GM20000 (cell line): ENCODE results near the gene C1orf210.
A peak's percentile ranks its signal among the peaks of the same experiment; 100 is the strongest.

Experiments
- DNase-seq: peaks from one replicate; pipeline ENCODE4 v3.0.0; 2012; ENCODE audit warnings: low spot score
- TF ChIP-seq, protein P1 (sequence below): IDR thresholded peaks from 2 replicates; pipeline ENCODE4 v1.5.1; 2012; ENCODE audit warnings: mild to moderate bottlenecking, control low read depth; ENCODE audit errors: extremely low read depth, missing control alignments

The C1orf210 gene

DNA sequence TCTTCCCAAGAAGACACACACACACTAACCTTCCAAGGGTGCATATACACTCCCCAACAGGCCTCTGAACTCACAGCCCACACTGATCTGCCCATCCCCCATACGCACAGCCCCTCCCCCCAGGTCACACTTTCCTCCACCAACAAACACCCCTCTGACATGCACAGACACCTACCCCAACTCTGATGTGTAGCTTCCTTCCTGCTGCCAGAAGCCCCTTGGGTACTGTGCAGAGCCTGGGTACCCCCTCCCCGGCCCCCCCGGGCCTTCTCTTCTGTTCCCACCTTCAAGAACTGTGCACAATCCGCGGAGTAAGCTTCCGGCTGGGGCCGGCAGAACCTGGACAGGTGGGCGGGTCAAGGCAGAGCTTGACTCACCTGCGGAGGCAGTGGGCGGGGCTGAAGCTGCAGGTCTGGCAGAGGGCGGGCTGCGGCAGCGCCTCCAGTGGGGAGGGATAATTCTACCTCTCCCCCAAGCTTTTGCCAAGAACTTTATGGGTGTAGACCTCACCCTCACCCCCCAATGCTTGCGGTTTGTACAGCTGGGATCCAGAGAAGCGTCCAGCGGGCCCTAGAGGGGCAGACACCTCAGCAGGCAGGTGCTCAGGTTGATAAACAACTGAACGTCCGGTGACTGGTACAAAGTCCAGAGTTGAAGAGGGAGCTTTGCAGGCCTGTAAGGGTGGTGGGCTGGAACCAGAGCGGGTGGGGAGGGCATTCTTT lies at the start of gene C1orf210:
C1orf210 (minus strand) TSS at position 313 of the 722 bp plus-strand sequence. CDS start 2,311 bp downstream, outside the sequence.
- DNase-seq, result no peak

DNA sequence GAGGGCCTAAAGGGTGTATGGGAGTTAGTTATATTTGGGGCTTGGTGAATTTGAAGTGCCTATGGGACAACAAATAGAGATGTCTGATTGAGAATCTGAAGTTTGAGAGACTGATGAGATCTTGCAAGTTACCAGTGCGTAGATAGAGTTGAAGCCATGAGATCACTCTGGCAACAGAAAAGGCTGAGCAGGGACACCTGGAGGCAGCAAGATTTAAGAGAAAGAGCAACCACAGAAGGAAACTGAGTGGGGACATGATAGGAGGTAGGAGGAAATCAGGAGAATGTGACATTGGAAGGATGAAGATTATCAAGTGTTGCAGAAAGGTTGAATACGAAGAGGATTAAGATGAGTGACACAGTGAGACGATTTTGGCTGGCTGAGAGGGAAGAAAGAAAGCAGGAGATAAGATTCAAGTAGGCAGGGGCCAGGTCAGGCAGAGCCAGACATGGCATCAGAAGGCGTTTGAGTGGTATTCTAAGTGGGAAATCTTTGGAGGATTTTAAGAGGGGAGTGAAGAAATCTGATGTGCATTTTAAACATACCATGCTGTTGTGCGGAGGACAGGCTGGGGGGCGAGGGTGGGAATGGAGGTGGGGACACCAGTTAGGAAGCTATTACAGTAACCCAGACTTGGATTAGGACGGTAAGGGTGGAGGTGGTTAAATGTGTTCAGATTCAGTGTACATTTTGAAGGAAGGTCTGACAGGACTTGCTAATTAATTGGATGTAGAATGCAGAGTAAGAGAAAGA lies 49.2 kb upstream of the C1orf210 start:
- no peak for DNase-seq
- TF ChIP-seq, protein P1, sequence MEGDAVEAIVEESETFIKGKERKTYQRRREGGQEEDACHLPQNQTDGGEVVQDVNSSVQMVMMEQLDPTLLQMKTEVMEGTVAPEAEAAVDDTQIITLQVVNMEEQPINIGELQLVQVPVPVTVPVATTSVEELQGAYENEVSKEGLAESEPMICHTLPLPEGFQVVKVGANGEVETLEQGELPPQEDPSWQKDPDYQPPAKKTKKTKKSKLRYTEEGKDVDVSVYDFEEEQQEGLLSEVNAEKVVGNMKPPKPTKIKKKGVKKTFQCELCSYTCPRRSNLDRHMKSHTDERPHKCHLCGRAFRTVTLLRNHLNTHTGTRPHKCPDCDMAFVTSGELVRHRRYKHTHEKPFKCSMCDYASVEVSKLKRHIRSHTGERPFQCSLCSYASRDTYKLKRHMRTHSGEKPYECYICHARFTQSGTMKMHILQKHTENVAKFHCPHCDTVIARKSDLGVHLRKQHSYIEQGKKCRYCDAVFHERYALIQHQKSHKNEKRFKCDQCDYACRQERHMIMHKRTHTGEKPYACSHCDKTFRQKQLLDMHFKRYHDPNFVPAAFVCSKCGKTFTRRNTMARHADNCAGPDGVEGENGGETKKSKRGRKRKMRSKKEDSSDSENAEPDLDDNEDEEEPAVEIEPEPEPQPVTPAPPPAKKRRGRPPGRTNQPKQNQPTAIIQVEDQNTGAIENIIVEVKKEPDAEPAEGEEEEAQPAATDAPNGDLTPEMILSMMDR, result no peak

More for the DNA sequence above, at the start of gene C1orf210:
- TF ChIP-seq, protein P1, result no peak

DNA sequence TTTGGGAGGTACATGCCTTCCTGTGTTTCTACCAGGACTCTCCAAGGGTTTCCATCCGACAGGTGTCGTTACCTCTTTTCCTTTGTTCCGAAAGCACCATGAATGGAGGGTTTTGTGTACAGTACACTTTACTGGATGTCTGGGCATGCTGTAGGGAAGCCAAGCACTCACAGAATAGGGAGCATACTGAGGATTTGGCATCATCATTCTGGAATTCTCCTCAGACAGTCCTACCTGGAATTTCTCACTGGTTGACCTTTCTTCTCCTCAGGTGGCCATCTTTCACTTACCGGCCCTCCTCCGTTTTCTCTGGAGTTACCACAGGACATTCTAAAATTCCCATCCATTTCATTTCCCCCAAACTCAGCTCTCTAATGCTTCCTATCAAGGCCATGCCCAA lies 46.3 kb upstream of the C1orf210 start:
- TF ChIP-seq, protein P1, result no peak
- no peak for DNase-seq

DNA sequence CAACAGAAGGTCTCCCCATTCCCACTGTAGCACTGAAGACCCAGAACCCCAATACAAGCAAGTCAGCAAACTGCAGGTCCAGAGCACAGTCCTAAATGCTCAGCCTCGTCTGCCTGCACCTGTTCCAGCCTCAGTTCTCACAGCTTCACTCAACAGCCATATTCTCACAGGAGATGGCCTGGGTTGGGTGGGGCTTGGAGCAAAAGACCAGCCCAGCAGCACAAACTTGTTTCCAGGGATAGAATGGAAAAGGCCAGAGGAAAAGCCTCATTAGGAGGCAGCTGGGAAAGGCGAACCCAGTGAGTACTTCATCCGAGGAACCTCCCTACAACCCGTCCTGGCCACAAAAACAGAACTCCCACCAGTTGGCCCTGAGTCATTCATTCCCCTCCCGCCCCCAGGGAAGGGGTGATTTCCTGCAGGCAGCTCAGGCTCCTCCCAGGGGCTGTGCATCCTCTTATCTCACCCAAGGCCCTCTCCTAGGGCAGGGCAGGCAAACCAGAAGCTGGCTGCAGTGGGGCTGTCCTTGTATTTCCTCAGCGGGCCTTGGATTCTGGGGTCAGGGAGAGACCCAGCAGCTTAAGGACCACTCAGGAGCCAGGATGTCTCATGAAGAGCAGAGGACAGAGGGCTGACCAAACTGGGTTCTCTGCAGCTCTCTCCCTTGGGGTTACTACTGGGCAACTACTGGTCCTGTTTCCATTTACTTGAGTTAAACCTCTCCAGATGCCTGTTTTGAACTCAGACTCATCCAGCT lies 44.8 kb upstream of the C1orf210 start:
- peak; percentile 75 for DNase-seq
- TF ChIP-seq, protein P1, result no peak

DNA sequence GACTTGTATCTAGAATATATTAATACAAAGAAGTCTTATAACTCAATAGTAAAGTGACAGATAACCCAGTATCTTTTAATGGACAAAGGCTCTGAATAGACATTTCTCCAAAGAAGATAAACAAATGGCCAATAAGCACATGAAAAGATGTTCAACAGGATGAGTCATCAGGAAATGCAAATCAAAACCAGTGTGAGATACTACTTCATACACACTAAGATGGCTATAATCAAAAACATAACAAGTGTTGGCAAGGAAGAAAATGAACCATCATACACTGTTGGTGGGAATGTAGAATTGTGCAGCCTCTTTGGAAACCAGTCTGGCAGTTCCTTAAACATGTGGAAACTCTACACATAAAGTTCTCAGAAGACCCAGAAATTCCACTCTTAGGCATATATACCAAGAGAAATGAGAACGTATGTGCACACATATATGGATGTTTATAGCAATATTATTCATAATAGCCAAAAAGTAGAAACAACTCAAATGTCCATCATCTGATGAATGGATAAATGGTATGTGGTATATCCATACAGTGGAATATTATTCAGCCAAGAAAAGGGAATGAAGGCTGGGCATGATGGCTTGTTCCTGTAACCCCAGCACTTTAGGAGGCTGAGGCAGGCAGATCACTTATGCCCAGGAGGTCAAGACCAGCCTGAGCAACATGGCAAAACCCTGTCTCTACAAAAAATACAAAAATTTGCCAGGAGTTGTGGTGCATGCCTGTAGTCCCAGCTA lies 42.3 kb upstream of the C1orf210 start:
- no peak for DNase-seq
- TF ChIP-seq, protein P1, result no peak

DNA sequence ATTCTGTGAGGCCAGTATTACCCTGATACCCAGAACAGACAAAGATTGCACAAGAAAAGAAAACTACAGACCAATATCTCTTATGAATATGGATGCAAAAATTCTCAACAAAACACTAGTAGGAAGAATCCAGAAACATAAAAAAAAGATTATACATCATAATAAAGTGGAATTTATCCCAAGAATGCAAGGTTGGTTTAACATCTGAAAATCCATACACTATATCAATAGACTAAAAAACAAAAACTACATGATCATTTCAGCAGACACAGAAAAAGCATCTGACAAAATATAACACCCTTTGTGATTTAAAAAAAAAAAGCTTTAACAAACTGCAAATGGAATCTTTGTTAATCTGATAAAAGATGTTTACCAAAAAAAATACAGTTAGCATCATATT lies 40.0 kb upstream of the C1orf210 start:
- TF ChIP-seq, protein P1, result no peak
- no peak for DNase-seq
